K562 (cell line): ENCODE measurements around the gene HAS3. TPM values are rescaled to one million over a fixed set of nuclear protein-coding genes. Genes with fewer than 3 reads are reported as not detected.

Experiments used
- CHD1 ChIP-seq: fragments of 200-600 bp; sonication (generic); IDR thresholded peaks from one replicate; pipeline ENCODE4 v1.6.1; 2012; ENCODE audit warnings: mild to moderate bottlenecking, moderate library complexity, low read length, inconsistent platforms
- KLF10 ChIP-seq: fragments of 250-450 bp; sonication (Bioruptor Pico); IDR thresholded peaks from 2 replicates; pipeline ENCODE4 v1.6.1; 2021; ENCODE audit warnings: matching md5 sums
- RBFOX2 ChIP-seq: fragments of 200-400 bp; formaldehyde crosslinking; IDR thresholded peaks from 2 replicates; pipeline ENCODE4 v1.6.1; 2017; ENCODE audit warnings: low read depth, mild to moderate bottlenecking, low read length, moderate library complexity
- ZNF124 ChIP-seq: sonication (generic); formaldehyde crosslinking; IDR thresholded peaks from 2 replicates; pipeline ENCODE4 v1.8.1; 2022; ENCODE audit warnings: missing genetic modification reagents
- polyA plus RNA-seq, 8 experiments: library from polyadenylated mRNA; depleted of rRNA in 4 of 8; stranded (reverse) in 5 of 8; unstranded in 3 of 8; fragments of >200 nt; fragmentation: Nextera tagmentation in 2 of 8; fragmentation: Illumina TruSeq in 1 of 8; extraction: Ambion mirVana in 2 of 8; extraction: Trizol in 1 of 8; gene quantifications; 2 replicates each; pipeline versions ENCODE4 v1.2.1 to v1.2.3, GENCODE V29; 2011 to 2014; ENCODE audit warnings: inconsistent platforms in 1 of 8, missing spikeins in 1 of 8
- total RNA-seq, 7 experiments: library from RNA; depleted of rRNA in 6 of 7; stranded (reverse); fragments of >200 nt in 6 of 7; fragmentation: Illumina TruSeq in 2 of 7; extraction: Trizol in 2 of 7; gene quantifications; 2 replicates each; pipeline versions ENCODE4 v1.2.1 to v1.2.3, GENCODE V29; 2011 to 2021; ENCODE audit warnings: low replicate concordance in 1 of 7
- TF ChIP-seq, protein P1 (sequence below), 2 experiments: fragments of 450-650 bp; IDR thresholded peaks; 2 replicates each; pipeline ENCODE4 v1.6.1; 2016; ENCODE audit warnings: mild to moderate bottlenecking in 2 of 2, borderline replicate concordance in 1 of 2, low read depth in 1 of 2, moderate library complexity in 1 of 2

Gene HAS3
- total and polyA plus RNA-seq, 9 of the 15 experiments (the other 6 are each of a cell fraction or from before 2014, with no cell fraction given) = 0.04 to 0.33 (median 0.13) TPM; not detected in 1

DNA sequence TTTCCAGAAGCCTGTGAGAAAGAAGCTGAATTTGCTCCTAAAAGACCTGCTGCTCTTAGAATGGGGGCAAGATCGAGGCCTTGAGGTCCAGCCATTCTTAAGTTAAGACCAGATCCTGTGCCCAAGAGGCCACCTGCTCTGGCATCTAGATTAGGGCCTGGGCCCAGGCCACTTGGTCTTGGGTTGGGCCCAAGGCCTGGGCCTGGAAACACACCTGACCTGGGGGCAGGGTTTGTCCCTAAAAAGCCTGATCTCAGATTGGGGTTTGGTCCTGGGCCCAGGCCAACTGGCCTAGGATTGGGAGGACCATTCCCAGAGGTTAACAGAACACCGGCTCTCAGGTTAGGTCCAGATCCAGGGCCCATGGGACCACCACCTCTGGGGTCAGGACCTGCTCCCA, 14.1 kb downstream of the HAS3 start (continued):
- TF ChIP-seq, protein P1, sequence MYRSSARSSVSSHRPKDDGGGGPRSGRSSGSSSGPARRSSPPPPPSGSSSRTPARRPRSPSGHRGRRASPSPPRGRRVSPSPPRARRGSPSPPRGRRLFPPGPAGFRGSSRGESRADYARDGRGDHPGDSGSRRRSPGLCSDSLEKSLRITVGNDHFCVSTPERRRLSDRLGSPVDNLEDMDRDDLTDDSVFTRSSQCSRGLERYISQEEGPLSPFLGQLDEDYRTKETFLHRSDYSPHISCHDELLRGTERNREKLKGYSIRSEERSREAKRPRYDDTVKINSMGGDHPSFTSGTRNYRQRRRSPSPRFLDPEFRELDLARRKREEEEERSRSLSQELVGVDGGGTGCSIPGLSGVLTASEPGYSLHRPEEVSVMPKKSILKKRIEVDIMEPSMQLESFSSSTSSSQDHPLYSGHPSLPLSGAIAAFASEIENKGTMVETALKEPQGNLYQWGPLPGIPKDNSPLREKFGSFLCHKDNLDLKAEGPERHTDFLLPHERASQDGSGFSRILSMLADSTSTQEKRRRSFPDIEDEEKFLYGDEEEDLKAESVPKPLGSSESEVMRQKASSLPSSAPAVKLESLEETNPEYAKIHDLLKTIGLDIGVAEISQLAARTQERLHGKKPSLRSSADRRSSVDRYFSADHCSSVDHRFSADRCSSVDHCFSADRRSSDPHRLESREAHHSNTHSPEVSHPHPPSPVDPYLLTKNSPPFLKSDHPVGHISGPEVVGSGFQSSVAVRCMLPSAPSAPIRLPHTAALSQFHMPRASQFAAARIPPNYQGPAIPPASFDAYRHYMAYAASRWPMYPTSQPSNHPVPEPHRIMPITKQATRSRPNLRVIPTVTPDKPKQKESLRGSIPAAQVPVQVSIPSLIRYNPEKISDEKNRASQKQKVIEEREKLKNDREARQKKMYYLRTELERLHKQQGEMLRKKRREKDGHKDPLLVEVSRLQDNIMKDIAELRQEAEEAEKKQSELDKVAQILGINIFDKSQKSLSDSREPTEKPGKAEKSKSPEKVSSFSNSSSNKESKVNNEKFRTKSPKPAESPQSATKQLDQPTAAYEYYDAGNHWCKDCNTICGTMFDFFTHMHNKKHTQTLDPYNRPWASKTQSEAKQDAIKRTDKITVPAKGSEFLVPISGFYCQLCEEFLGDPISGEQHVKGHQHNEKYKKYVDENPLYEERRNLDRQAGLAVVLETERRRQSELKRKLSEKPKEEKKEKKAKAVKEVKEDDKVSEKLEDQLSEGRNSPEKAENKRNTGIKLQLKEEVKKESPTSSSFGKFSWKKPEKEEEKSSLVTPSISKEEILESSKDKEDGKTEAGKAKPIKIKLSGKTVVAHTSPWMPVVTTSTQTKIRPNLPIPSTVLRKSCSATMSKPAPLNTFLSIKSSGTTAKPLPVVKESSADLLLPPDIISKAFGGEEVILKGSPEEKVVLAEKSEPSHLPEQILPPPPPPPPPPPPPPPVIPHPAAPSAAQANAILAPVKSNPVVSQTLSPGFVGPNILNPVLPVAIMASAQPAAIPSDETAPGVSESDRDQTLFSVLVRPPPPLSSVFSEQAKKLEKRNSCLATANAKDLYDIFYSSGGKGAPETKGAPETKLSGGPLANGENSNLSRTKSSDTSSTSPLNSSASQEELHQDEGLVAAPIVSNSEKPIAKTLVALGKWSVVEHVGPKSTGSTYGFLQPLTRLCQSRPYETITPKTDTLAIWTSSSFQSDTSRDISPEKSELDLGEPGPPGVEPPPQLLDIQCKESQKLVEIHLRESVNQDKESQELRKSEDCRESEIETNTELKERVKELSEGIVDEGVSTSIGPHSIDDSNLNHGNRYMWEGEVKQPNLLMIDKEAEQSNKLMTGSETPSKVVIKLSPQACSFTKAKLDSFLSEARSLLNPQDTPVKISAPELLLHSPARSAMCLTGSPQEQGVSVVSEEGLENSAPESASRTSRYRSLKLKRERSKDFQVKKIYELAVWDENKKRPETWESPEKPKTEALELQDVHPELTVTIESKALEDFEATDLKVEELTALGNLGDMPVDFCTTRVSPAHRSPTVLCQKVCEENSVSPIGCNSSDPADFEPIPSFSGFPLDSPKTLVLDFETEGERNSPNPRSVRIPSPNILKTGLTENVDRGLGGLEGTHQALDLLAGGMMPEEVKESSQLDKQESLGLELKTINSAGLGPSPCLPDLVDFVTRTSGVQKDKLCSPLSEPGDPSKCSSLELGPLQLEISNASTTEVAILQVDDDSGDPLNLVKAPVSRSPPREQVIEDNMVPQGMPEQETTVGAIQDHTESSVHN (IDR thresholded peaks at IDR 0.05; ENCODE audit: borderline replicate concordance in 1 of 2, low read depth in 1 of 2) = no peak
- TF ChIP-seq ZNF124 (no peak), KLF10 (CRISPR knock-in tag) (no peak), RBFOX2 (no peak), CHD1 (no peak)
